ENCODE data around the gene ZNF256.

The ZNF256 gene

DNA sequence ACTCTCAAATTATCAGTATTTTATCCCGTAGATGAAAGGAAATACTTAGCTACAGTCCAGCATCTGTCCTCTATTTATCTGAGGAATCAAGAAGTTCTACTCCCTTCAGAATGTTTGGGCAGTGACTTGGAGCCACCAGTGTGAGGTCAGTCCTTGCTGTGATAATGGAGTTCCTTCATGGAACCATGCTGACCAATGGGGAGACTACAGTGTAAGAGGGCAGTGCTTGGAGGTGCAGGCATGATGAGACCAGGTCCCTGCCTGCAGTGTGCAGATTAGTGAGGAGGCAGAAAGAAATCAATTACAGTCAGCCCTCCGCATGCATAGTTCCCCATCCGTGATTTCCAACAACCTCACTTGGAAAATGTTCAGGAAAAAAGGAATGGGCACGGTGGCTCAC lies 26.9 kb upstream of the ZNF256 start, which contains the start of gene C19orf18:
TSS of gene C19orf18 (minus strand) at position 101 of the 400 bp plus-strand sequence. CDS start 102 bp downstream, outside the sequence.
- Histone ChIP-seq H3K27ac (ENCODE audit: extremely low read depth, low read depth, low read length) (no peak within 1 kb of the TSS), H3K9me3 (ENCODE audit: control insufficient read depth, insufficient read depth, low read depth, low read length) (peaks cover 11% of the 10 kb centered on the region), H3K4me3 (ENCODE audit: low read depth, low read length) (no peak within 1 kb of the TSS), H3K36me3 (ENCODE audit: control insufficient read depth in 2 of 2, insufficient read depth in 1 of 2, low read length in 2 of 2) (peaks cover 2 to 6% of the 10 kb centered on the region in 2 experiments; a peak in 2 of 3 replicates), H3K4me1 (ENCODE audit: control insufficient read depth, insufficient read depth, low read length) (no peaks in the 10 kb centered on the region)
- no peak for TF ChIP-seq GLIS2 (tag by site-specific recombination; IDR thresholded peaks at IDR 0.05)
- TF ChIP-seq CTCF (tag by site-specific recombination; IDR thresholded peaks at IDR 0.05) = no peak
- TF ChIP-seq REPIN1 (tag by site-specific recombination; IDR thresholded peaks at IDR 0.05; ENCODE audit: low read depth) = no peak
- no peak for TF ChIP-seq SCRT2 (tag by site-specific recombination; IDR thresholded peaks at IDR 0.05)
- no peak for TF ChIP-seq ZNF341 (tag by site-specific recombination; IDR thresholded peaks at IDR 0.05; ENCODE audit: low read depth)
- TF ChIP-seq, protein P1, sequence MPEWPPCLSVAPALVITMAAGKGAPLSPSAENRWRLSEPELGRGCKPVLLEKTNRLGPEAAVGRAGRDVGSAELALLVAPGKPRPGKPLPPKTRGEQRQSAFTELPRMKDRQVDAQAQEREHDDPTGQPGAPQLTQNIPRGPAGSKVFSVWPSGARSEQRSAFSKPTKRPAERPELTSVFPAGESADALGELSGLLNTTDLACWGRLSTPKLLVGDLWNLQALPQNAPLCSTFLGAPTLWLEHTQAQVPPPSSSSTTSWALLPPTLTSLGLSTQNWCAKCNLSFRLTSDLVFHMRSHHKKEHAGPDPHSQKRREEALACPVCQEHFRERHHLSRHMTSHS (tag by site-specific recombination; IDR thresholded peaks at IDR 0.05) = no peak
- TF ChIP-seq ZNF37A (tag by site-specific recombination; IDR thresholded peaks at IDR 0.05) = no peak
- no peak for TF ChIP-seq REST (tag by site-specific recombination; IDR thresholded peaks at IDR 0.05)
- TF ChIP-seq MYNN (tag by site-specific recombination; IDR thresholded peaks at IDR 0.05; ENCODE audit: borderline replicate concordance) = no peak
- TF ChIP-seq, protein P2, sequence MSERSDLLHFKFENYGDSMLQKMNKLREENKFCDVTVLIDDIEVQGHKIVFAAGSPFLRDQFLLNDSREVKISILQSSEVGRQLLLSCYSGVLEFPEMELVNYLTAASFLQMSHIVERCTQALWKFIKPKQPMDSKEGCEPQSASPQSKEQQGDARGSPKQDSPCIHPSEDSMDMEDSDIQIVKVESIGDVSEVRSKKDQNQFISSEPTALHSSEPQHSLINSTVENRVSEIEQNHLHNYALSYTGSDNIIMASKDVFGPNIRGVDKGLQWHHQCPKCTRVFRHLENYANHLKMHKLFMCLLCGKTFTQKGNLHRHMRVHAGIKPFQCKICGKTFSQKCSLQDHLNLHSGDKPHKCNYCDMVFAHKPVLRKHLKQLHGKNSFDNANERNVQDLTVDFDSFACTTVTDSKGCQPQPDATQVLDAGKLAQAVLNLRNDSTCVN (tag by site-specific recombination; optimal IDR thresholded peaks at IDR 0.05) = no peak
- no peak for TF ChIP-seq TCF7L2 (IDR thresholded peaks at IDR 0.05; ENCODE audit: borderline replicate concordance, low read depth, low read length)
- TF ChIP-seq KLF17 (tag by site-specific recombination; IDR thresholded peaks at IDR 0.05) = no peak
- TF ChIP-seq IKZF3 (tag by site-specific recombination; IDR thresholded peaks at IDR 0.05) = no peak
- ChIA-PET CTCF (no interaction called here), POLR2A (interaction anchor here (0.6 kb wide), 1 partner anchor 258 kb away, joined by 5 read pairs; no protein-coding TSS in a partner anchor)

DNA sequence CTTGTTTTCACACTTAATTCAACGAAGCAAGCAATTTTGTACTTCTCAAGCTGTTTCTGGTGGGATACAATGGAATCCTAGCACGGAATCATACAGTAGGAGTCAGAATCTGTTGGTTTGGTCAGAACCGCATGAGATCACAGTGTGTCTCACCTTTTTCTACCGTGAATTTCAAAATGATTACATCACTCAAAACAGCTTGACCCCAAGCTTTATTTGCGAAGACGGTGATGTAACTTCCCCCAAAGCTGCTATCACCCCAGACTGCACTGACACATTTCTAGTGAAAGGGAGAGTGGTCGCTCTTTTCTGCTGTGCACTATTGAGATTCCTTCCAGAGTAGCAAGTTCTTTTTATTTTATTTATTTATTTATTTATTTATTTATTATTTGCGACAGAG lies 17.3 kb upstream of the ZNF256 start:
- CTCF ChIA-PET = no interaction called here
- TF ChIP-seq, protein P3, sequence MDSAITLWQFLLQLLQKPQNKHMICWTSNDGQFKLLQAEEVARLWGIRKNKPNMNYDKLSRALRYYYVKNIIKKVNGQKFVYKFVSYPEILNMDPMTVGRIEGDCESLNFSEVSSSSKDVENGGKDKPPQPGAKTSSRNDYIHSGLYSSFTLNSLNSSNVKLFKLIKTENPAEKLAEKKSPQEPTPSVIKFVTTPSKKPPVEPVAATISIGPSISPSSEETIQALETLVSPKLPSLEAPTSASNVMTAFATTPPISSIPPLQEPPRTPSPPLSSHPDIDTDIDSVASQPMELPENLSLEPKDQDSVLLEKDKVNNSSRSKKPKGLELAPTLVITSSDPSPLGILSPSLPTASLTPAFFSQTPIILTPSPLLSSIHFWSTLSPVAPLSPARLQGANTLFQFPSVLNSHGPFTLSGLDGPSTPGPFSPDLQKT (IDR thresholded peaks at IDR 0.05; ENCODE audit: borderline replicate concordance, low read depth, low read length) = no peak
- no peak for TF ChIP-seq KLF9 (tag by site-specific recombination; IDR thresholded peaks at IDR 0.05; ENCODE audit: low read depth)
- TF ChIP-seq EGR2 (tag by site-specific recombination; IDR thresholded peaks at IDR 0.05; ENCODE audit: low read depth) = no peak
- TF ChIP-seq ZFP37 (tag by site-specific recombination; IDR thresholded peaks at IDR 0.05) = no peak
- no peak for TF ChIP-seq ZSCAN5A (tag by site-specific recombination; IDR thresholded peaks at IDR 0.05)
- TF ChIP-seq ATF2 (tag by site-specific recombination; IDR thresholded peaks at IDR 0.05; ENCODE audit: low read depth) = 0 out of 2 replicates have a peak, but pooled peaks have one; percentile 4
- TF ChIP-seq, protein P4, sequence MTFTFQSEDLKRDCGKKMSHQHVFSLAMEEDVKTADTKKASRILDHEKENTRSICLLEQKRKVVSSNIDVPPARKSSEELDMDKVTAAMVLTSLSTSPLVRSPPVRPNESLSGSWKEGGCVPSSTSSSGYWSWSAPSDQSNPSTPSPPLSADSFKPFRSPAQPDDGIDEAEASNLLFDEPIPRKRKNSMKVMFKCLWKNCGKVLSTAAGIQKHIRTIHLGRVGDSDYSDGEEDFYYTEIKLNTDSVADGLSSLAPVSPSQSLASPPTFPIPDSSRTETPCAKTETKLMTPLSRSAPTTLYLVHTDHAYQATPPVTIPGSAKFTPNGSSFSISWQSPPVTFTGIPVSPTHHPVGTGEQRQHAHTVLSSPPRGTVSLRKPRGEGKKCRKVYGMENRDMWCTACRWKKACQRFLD (tag by site-specific recombination; IDR thresholded peaks at IDR 0.05) = no peak

More for the DNA sequence above, 17.3 kb upstream of the ZNF256 start:
- Histone ChIP-seq H3K36me3 (ENCODE audit: control insufficient read depth in 2 of 2, insufficient read depth in 1 of 2, low read length in 2 of 2) (no peaks in the 10 kb centered on the region), H3K4me1 (ENCODE audit: control insufficient read depth, insufficient read depth, low read length) (no peaks in the 10 kb centered on the region), H3K4me3 (ENCODE audit: low read depth, low read length) (no peak overlapping the region), H3K9me3 (ENCODE audit: control insufficient read depth, insufficient read depth, low read depth, low read length) (no peaks in the 10 kb centered on the region; the same call in none of the 2 replicates), H3K27ac (ENCODE audit: extremely low read depth, low read depth, low read length) (no peak overlapping the region)
- POLR2A ChIA-PET = no interaction called here

Measured in HEK293 (cell line).